Activated T-cell treated with anti-CD3 and anti-CD28 coated beads, Interleukin-2, amount 50 U/mL, for 24 hours (primary cell): ENCODE results near the gene NT5M.

ENCODE experiments used
- DNase-seq: peaks from one replicate; pipeline ENCODE4 v3.0.0-alpha.2; 2020
- H3K27ac Mint-ChIP-seq: 2 replicates; pipeline ENCODE4 v1.8.0; 2020; ENCODE audit warnings: mild to moderate bottlenecking, mixed read lengths
- H3K27me3 Mint-ChIP-seq: 2 replicates; pipeline ENCODE4 v1.8.0; 2020; ENCODE audit warnings: mixed read lengths
- H3K36me3 Mint-ChIP-seq: 2 replicates; pipeline ENCODE4 v1.8.0; 2020; ENCODE audit warnings: low read depth, mixed read lengths
- H3K4me1 Mint-ChIP-seq: 2 replicates; pipeline ENCODE4 v1.8.0; 2020; ENCODE audit warnings: low read depth, mixed read lengths
- H3K4me3 Mint-ChIP-seq: 2 replicates; pipeline ENCODE4 v1.8.0; 2020; ENCODE audit warnings: mild to moderate bottlenecking, moderate library complexity, mixed read lengths
- H3K9me3 Mint-ChIP-seq: 2 replicates; pipeline ENCODE4 v1.8.0; 2020; ENCODE audit warnings: mixed read lengths

NT5M gene

DNA sequence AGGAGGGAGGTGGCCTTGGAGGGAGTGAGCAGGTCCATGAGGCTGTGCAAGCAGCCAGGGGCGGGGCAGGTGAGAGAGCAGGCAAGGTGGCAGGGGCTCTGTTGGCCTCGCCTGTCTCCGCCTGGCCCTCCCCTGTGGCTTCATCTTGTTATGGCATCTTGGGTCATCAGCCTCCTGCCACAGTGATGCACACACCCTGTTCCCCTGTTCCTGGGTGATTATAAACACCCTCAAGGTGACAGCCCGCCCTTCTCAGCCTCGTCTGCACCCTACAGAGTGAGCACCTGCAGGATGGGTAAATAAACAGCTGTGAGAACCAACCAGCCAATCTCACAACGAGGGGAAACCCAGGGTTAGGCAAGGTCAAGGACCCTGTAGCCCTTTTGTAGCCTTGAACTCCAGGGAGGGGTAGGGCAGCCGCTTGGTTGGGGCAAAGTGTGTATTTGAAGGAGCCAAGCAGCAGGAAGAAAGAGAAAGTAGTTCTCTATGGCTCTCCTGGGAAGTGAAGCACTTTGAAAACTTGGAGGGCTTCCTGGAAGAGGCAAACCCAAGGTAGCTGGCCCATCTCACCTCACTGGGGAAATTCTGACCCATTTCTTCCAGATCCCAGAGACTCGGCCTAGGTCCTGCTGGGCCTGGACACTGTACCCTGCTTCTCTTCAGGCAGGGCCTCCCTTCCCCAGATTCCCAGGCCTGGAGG is 60.6 kb downstream of the NT5M start:
- peaks cover 6% of the 10 kb centered on the region for H3K9me3 Mint-ChIP-seq
- no peak for DNase-seq
- H3K36me3 Mint-ChIP-seq: no peaks in the 10 kb centered on the region
- no peaks in the 10 kb centered on the region for H3K4me1 Mint-ChIP-seq
- H3K4me3 Mint-ChIP-seq: no peak overlapping the region
- no peak overlapping the region for H3K27ac Mint-ChIP-seq
- H3K27me3 Mint-ChIP-seq: no peaks in the 10 kb centered on the region

GRCh38 chr17:17364338-17364667 is 61.1 kb downstream of the NT5M start:
- H3K27me3 Mint-ChIP-seq: no peaks in the 10 kb centered on the region
- H3K27ac Mint-ChIP-seq: no peak overlapping the region
- DNase-seq: no peak
- H3K9me3 Mint-ChIP-seq: peaks cover 6% of the 10 kb centered on the region
- H3K4me3 Mint-ChIP-seq: no peak overlapping the region
- H3K36me3 Mint-ChIP-seq: no peaks in the 10 kb centered on the region
- H3K4me1 Mint-ChIP-seq: no peaks in the 10 kb centered on the region

- Mint-ChIP-seq H3K27me3 (no peaks in the 10 kb centered on the region), H3K4me1 (peaks cover 4% of the 10 kb centered on the region), H3K9me3 (no peaks in the 10 kb centered on the region), H3K4me3 (no peak overlapping the region), H3K36me3 (no peaks in the 10 kb centered on the region), H3K27ac (no peak overlapping the region)
- DNase-seq: no peak
Measured at GRCh38 chr17:17365476-17366110, 62.4 kb downstream of the NT5M start.

- DNase-seq: no peak
- no peaks in the 10 kb centered on the region for H3K27me3 Mint-ChIP-seq
- no peak overlapping the region for H3K4me3 Mint-ChIP-seq
- no peak overlapping the region for H3K27ac Mint-ChIP-seq
- H3K9me3 Mint-ChIP-seq: no peaks in the 10 kb centered on the region
- peaks cover 4% of the 10 kb centered on the region for H3K4me1 Mint-ChIP-seq
- no peaks in the 10 kb centered on the region for H3K36me3 Mint-ChIP-seq
Measured at GRCh38 chr17:17366235-17366634, 63.1 kb downstream of the NT5M start.

GRCh38 chr17:17366941-17367875 is 64.0 kb downstream of the NT5M start:
- H3K36me3 Mint-ChIP-seq: no peaks in the 10 kb centered on the region

DNA sequence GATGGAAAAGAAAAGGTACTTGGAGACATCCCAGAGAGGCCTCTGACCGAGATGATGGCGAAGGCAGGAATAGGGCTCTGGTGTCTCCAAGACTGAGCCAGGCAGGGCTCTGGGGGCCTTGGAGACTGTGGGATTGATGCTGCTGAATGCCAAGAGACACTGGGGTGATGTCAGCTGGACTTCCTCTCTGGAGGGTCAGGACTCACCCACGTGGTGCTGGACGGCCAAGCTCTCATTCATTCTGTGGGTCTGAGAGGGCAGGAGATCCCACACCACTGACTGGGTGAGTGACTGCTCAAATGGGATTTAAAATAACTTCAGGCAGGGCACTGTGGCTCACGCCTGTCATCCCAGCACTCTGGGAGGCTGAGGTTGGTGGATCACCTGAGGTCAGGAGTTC is 64.8 kb downstream of the NT5M start:
- Mint-ChIP-seq H3K4me3 (no peak overlapping the region), H3K27ac (no peak overlapping the region), H3K9me3 (no peaks in the 10 kb centered on the region), H3K27me3 (no peaks in the 10 kb centered on the region), H3K36me3 (no peaks in the 10 kb centered on the region), H3K4me1 (peaks cover 4% of the 10 kb centered on the region)
- DNase-seq: no peak

More at GRCh38 chr17:17366941-17367875, 64.0 kb downstream of the NT5M start:
- Mint-ChIP-seq H3K27ac (no peak overlapping the region), H3K27me3 (no peaks in the 10 kb centered on the region), H3K4me1 (peaks cover 4% of the 10 kb centered on the region), H3K9me3 (no peaks in the 10 kb centered on the region), H3K4me3 (no peak overlapping the region)
- no peak for DNase-seq

DNA sequence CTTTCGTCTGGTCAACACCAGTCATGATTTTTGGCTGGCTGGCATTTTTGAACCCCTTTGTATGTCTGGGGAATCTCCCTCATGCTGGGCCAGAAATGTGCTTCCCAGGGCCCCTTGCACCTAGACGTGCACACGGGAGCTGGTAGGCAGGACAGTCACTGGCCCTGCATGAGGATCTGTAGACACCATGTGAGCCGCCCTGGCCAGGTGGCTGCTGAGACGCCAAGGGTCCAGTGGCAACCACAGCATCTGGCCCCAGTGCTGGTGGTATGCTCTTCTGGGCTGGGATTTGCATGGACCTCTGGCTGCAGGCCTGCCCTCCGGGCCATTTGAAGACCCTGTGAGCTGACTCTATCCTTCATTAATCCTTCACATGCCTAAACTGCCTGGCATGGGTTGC is 67.5 kb downstream of the NT5M start:
- H3K4me3 Mint-ChIP-seq: no peak overlapping the region
- H3K27ac Mint-ChIP-seq: no peak overlapping the region
- H3K27me3 Mint-ChIP-seq: no peaks in the 10 kb centered on the region
- H3K9me3 Mint-ChIP-seq: no peaks in the 10 kb centered on the region
- DNase-seq: no peak
- peaks cover 4% of the 10 kb centered on the region for H3K4me1 Mint-ChIP-seq
- no peaks in the 10 kb centered on the region for H3K36me3 Mint-ChIP-seq

DNA sequence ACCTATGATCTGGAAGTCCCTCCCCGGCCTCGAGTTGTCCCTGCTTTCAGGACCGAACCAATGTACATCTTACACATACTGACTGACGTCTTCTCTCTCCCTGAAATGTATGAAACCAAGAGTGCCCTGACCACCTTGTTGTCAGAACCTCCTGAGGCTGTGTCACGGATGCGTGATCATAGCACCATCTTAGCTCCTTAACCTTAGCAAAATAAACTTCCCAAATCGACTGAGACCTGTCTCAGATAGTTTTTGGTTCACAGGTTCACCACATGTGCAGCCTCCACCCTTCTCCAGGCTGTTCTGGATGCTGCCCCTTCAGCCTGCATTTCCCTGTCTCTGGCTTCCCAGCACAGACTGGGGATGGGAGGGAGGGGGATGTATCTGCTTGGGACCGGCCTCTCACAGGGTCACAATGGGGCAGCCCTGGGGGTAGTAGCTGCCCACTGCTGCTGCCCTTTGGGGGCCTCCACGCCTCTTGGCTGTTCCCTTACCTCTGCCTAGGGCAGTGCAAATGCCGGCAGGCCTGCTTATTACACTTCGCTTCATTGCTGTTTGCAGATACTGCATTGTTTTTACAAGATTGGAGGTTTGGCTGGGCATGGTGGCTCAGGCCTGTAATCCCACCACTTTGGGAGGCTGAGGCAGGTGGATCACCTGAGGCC is 69.8 kb downstream of the NT5M start:
- H3K27me3 Mint-ChIP-seq: no peaks in the 10 kb centered on the region
- peaks cover 4% of the 10 kb centered on the region for H3K4me1 Mint-ChIP-seq
- no peak overlapping the region for H3K4me3 Mint-ChIP-seq
- no peak for DNase-seq
- no peaks in the 10 kb centered on the region for H3K9me3 Mint-ChIP-seq
- H3K36me3 Mint-ChIP-seq: no peaks in the 10 kb centered on the region
- H3K27ac Mint-ChIP-seq: no peak overlapping the region

GRCh38 chr17:17375841-17376240 is 72.7 kb downstream of the NT5M start:
- Mint-ChIP-seq H3K9me3 (no peaks in the 10 kb centered on the region), H3K27ac (no peak overlapping the region), H3K36me3 (no peaks in the 10 kb centered on the region), H3K4me1 (no peaks in the 10 kb centered on the region), H3K27me3 (no peaks in the 10 kb centered on the region), H3K4me3 (no peak overlapping the region)
- no peak for DNase-seq

GRCh38 chr17:17376362-17376761 is 73.2 kb downstream of the NT5M start:
- no peak for DNase-seq
- H3K27me3 Mint-ChIP-seq: no peaks in the 10 kb centered on the region
- no peaks in the 10 kb centered on the region for H3K9me3 Mint-ChIP-seq
- H3K4me1 Mint-ChIP-seq: no peaks in the 10 kb centered on the region
- H3K4me3 Mint-ChIP-seq: no peak overlapping the region
- H3K36me3 Mint-ChIP-seq: no peaks in the 10 kb centered on the region
- no peak overlapping the region for H3K27ac Mint-ChIP-seq

DNA sequence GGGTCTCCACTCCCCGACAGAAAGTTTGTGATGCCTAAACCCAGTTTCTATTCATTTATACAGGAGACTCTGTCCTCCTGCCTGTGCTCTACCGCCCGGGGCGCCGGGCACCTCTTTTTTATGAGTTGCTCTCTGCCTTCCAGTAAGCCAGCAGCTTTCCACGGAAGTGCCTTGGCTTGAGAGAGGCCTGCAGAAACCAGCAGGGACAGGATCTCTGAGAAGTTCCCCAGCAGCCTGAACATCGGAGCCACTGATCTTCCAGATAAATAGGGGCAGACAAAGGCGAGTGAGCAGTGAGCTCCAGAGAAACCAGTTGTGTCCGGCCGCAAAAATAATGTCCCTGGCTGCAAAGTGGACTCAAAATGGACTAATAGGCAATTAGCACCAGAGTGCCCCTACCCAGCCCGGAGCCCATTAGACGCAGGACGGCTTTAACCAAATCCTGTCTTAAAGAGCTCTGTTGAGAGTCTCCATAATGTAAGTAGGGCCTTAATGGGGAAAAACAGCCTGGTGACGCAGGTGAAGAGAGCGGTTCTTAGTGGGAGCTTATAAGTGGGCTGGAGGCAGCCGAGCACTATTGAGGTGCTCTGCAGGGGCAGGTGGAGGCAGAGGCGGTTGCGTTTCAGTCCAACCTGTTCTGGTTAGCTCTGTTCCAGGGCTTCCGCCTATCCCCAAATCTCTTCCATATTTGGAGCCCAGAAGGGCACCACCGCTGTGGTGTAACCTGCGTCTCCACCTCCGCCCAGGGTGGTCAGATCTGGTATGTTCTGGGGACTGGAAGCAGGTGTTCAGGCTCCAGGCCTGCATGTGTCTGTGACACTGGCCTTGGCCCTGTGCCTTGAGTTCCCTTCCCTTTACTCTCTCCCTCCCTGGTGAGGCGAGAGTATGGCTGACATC is 74.1 kb downstream of the NT5M start:
- Mint-ChIP-seq H3K9me3 (no peaks in the 10 kb centered on the region), H3K27me3 (no peaks in the 10 kb centered on the region), H3K27ac (no peak overlapping the region), H3K36me3 (no peaks in the 10 kb centered on the region), H3K4me1 (no peaks in the 10 kb centered on the region), H3K4me3 (no peak overlapping the region)
- DNase-seq: no peak

- no peaks in the 10 kb centered on the region for H3K4me1 Mint-ChIP-seq
- no peak for DNase-seq
- no peaks in the 10 kb centered on the region for H3K36me3 Mint-ChIP-seq
- no peaks in the 10 kb centered on the region for H3K27me3 Mint-ChIP-seq
- H3K4me3 Mint-ChIP-seq: no peak overlapping the region
- no peaks in the 10 kb centered on the region for H3K9me3 Mint-ChIP-seq
- H3K27ac Mint-ChIP-seq: no peak overlapping the region
Measured at GRCh38 chr17:17379197-17379991, 76.2 kb downstream of the NT5M start.

DNA sequence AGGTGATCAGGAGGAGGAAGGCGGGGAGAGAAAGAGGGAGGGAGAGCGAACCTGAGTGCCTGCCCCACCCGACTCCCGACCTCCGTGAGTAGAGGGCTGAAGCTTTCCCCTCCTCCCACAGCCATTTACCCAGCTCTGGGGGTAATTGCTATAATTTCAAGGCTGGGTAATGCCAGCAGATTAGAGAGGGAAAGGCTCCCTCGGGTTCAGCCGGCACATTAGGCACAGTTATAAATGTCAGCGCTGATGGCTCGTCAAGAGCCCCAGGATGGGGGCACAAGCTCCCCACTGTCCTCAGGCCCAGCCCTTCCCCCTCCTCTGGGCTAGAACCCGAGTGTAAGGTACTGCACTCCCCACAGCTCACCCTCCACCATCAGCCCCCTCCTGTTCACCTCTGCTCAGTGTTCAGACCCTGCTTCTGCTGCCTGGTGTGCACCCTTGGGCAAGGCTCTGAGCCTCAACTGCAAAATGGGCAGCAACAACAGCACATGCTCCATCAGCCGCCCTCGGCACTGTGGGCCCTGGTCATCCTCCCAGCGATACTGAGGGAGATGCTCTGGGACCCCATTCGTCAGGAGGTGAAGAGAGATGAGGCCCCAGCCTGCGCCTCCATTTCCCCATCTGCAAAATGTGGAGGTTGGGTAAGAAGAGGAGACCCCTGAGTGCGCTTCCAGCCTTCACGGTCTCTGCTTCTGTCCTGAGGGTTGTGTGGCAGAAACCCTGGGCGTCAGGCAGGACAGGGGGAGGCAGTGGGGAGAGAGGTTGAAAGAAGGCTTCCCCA is 77.2 kb downstream of the NT5M start:
- H3K9me3 Mint-ChIP-seq: no peaks in the 10 kb centered on the region
- no peaks in the 10 kb centered on the region for H3K36me3 Mint-ChIP-seq
- no peak overlapping the region for H3K4me3 Mint-ChIP-seq
- H3K4me1 Mint-ChIP-seq: no peaks in the 10 kb centered on the region
- H3K27me3 Mint-ChIP-seq: no peaks in the 10 kb centered on the region
- H3K27ac Mint-ChIP-seq: no peak overlapping the region
- DNase-seq: no peak
